HL-60/S4 (cell line): ENCODE data around the gene CDX2.

Experiments used
- in situ Hi-C: fragments of 300-500 bp; cut with MboI; formaldehyde crosslinking; loops from 2 replicates; pipeline ENCODE4 v1.14.3; 2022; ENCODE audit warnings: low sequenced_read_pairs

Gene CDX2

GRCh38 chr13:27979001-27979643, 10.0 kb upstream of the CDX2 start:
- in situ Hi-C loops: no loop called here

- in situ Hi-C loops: no loop called here
Measured at GRCh38 chr13:27978301-27978968, 9.3 kb upstream of the CDX2 start.

- in situ Hi-C loops: no loop called here
Measured at GRCh38 chr13:27977476-27978300, 8.6 kb upstream of the CDX2 start.

- in situ Hi-C loops: no loop called here
Measured at GRCh38 chr13:27976362-27977091, 7.4 kb upstream of the CDX2 start.

- in situ Hi-C loops: no loop called here
Measured at GRCh38 chr13:27975564-27976361, 6.6 kb upstream of the CDX2 start.

GRCh38 chr13:27973961-27974662, 5.0 kb upstream of the CDX2 start:
- in situ Hi-C loops: loop anchor here (25.0 kb wide), 2 partner anchors 137 to 587 kb away; no protein-coding TSS in a partner anchor

- in situ Hi-C loops: loop anchor here (25.0 kb wide), 2 partner anchors 136 to 586 kb away; no protein-coding TSS in a partner anchor
Measured at GRCh38 chr13:27973291-27973690, 4.2 kb upstream of the CDX2 start.

GRCh38 chr13:27972478-27972820, 3.3 kb upstream of the CDX2 start:
- in situ Hi-C loops: loop anchor here (25.0 kb wide), 2 partner anchors 135 to 585 kb away; no protein-coding TSS in a partner anchor

- in situ Hi-C loops: loop anchor here (25.0 kb wide), 2 partner anchors 135 to 585 kb away; no protein-coding TSS in a partner anchor
Measured at GRCh38 chr13:27971776-27972477, 2.8 kb upstream of the CDX2 start.

GRCh38 chr13:27971236-27971645, 2.1 kb upstream of the CDX2 start:
- in situ Hi-C loops: loop anchor here (25.0 kb wide), 2 partner anchors 134 to 584 kb away; no protein-coding TSS in a partner anchor

- in situ Hi-C loops: loop anchor here (25.0 kb wide), 2 partner anchors 133 to 583 kb away; no protein-coding TSS in a partner anchor
Measured at GRCh38 chr13:27970382-27971235, 1.5 kb upstream of the CDX2 start.

GRCh38 chr13:27969866-27970229, 733 bp upstream of the CDX2 start:
- in situ Hi-C loops: loop anchor here (25.0 kb wide), 2 partner anchors 133 to 583 kb away; no protein-coding TSS in a partner anchor

GRCh38 chr13:27968316-27969081, 616 bp downstream of the CDX2 start:
- in situ Hi-C loops: loop anchor here (25.0 kb wide), 2 partner anchors 131 to 581 kb away; no protein-coding TSS in a partner anchor

GRCh38 chr13:27967736-27968315, 1.3 kb downstream of the CDX2 start:
- in situ Hi-C loops: loop anchor here (25.0 kb wide), 2 partner anchors 131 to 581 kb away; no protein-coding TSS in a partner anchor

- in situ Hi-C loops: loop anchor here (25.0 kb wide), 2 partner anchors 130 to 580 kb away; no protein-coding TSS in a partner anchor
Measured at GRCh38 chr13:27967203-27967735, 1.8 kb downstream of the CDX2 start.

- in situ Hi-C loops: loop anchor here (25.0 kb wide), 2 partner anchors 129 to 579 kb away; no protein-coding TSS in a partner anchor
Measured at GRCh38 chr13:27966641-27967202, 2.4 kb downstream of the CDX2 start.
